ENCODE data around the gene COL4A2. TPM values are rescaled to one million over a fixed set of nuclear protein-coding genes. Genes with fewer than 3 reads are reported as not detected.

Gene COL4A2
- total RNA-seq, 4 donors from 2014 or later = 97.6 to 193 (median 131) TPM

- no peak for TF ChIP-seq POLR2A (IDR thresholded peaks at IDR 0.05)
- TF ChIP-seq CTCF (IDR thresholded peaks at IDR 0.05) = no peak
- no peak overlapping the region for H3K27ac ChIP-seq
- 88 to 89% methylated on average over 5 of the region's 5 CpGs for WGBS, 2 donors
- no peaks in the 10 kb centered on the region for H3K9me3 ChIP-seq
- no peaks in the 10 kb centered on the region for H3K27me3 ChIP-seq
- H3K36me3 ChIP-seq = no peaks in the 10 kb centered on the region
- H3K4me3 ChIP-seq (replicated peaks in 1 of 3) = no peak overlapping the region
- DNase-seq = no peak
- H3K4me1 ChIP-seq = peaks cover 0 to 25% of the 10 kb centered on the region in 2 donors
- intact Hi-C loops (cut with DNase I) = no loop called here
Measured at GRCh38 chr13:110271313-110271712, 35.8 kb upstream of the COL4A2 start.

GRCh38 chr13:110272227-110272626 is 34.9 kb upstream of the COL4A2 start:
- DNase-seq = no peak
- no peaks in the 10 kb centered on the region for H3K27me3 ChIP-seq
- WGBS, 2 donors = 86 to 97% methylated on average over 5 of the region's 5 CpGs
- no peaks in the 10 kb centered on the region for H3K9me3 ChIP-seq
- intact Hi-C loops (cut with DNase I) = no loop called here
- H3K27ac ChIP-seq = no peak overlapping the region
- no peaks in the 10 kb centered on the region for H3K36me3 ChIP-seq
- H3K4me3 ChIP-seq (replicated peaks in 1 of 3) = no peak overlapping the region
- TF ChIP-seq CTCF (IDR thresholded peaks at IDR 0.05) (no peak), POLR2A (IDR thresholded peaks at IDR 0.05) (no peak)
- peaks cover 0 to 19% of the 10 kb centered on the region in 2 donors for H3K4me1 ChIP-seq

GRCh38 chr13:110272651-110273050 is 34.4 kb upstream of the COL4A2 start:
- TF ChIP-seq CTCF (IDR thresholded peaks at IDR 0.05) = no peak
- TF ChIP-seq POLR2A (IDR thresholded peaks at IDR 0.05) = no peak
- no peaks in the 10 kb centered on the region for H3K36me3 ChIP-seq
- H3K27ac ChIP-seq = no peak overlapping the region
- intact Hi-C loops (cut with DNase I) = no loop called here
- H3K4me3 ChIP-seq (replicated peaks in 1 of 3) = no peak overlapping the region
- no peaks in the 10 kb centered on the region for H3K27me3 ChIP-seq
- H3K4me1 ChIP-seq = peaks cover 0 to 19% of the 10 kb centered on the region in 2 donors
- no peaks in the 10 kb centered on the region for H3K9me3 ChIP-seq
- no peak for DNase-seq
- WGBS, 2 donors = 92 to 93% methylated on average over 6 of the region's 6 CpGs

GRCh38 chr13:110273254-110273653 is 33.8 kb upstream of the COL4A2 start:
- WGBS, 2 donors = 86 to 93% methylated on average over 6 of the region's 6 CpGs
- Histone ChIP-seq H3K27me3 (no peaks in the 10 kb centered on the region), H3K4me1 (peaks cover 0 to 18% of the 10 kb centered on the region in 2 donors), H3K27ac (no peak overlapping the region), H3K36me3 (no peaks in the 10 kb centered on the region), H3K9me3 (no peaks in the 10 kb centered on the region), H3K4me3 (replicated peaks in 1 of 3) (no peak overlapping the region)
- intact Hi-C loops (cut with DNase I) = no loop called here
- DNase-seq = no peak
- TF ChIP-seq POLR2A (IDR thresholded peaks at IDR 0.05) (no peak), CTCF (IDR thresholded peaks at IDR 0.05) (no peak)

- Histone ChIP-seq H3K9me3 (no peaks in the 10 kb centered on the region), H3K4me1 (peaks cover 0 to 13% of the 10 kb centered on the region in 2 donors), H3K27me3 (no peaks in the 10 kb centered on the region), H3K27ac (no peak overlapping the region), H3K4me3 (replicated peaks in 1 of 3) (no peak overlapping the region), H3K36me3 (no peaks in the 10 kb centered on the region)
- no peak for TF ChIP-seq POLR2A (IDR thresholded peaks at IDR 0.05)
- peak in 3 of 6 experiments; percentile 21 to 39 (median 37) for TF ChIP-seq CTCF (IDR thresholded peaks at IDR 0.05)
- DNase-seq = peak in 1 of 2 donors; percentile 32
- intact Hi-C loops (cut with DNase I) = no loop called here
- 82 to 86% methylated on average over 5 of the region's 5 CpGs for WGBS, 2 donors
Measured at GRCh38 chr13:110274687-110275086, 32.4 kb upstream of the COL4A2 start.
